Tibial nerve (tissue), 4 donors: Measurements from ENCODE around the gene RNFT2.

Experiments
- CTCF ChIP-seq, 5 experiments: fragments of 200-600 bp in 3 of 5; fragments of 450-650 bp in 2 of 5; sonication (generic) in 3 of 5; IDR thresholded peaks; one replicate each; pipeline ENCODE4 v1.5.1; 2016 to 2019; ENCODE audit warnings: antibody characterized with exemption in 5 of 5, mild to moderate bottlenecking in 3 of 5, moderate library complexity in 2 of 5
- EP300 ChIP-seq, 2 donors: sonication (generic); formaldehyde crosslinking; IDR thresholded peaks; one replicate each; pipeline ENCODE4 v1.6.1; 2017; ENCODE audit warnings: antibody characterized with exemption in 2 of 2, mild to moderate bottlenecking in 1 of 2
- POLR2A ChIP-seq, 2 donors: fragments of 450-650 bp; IDR thresholded peaks; one replicate each; pipeline ENCODE4 v1.6.1; 2017; ENCODE audit warnings: antibody characterized with exemption in 2 of 2, mild to moderate bottlenecking in 2 of 2, moderate library complexity in 2 of 2

GRCh38 chr12:116838365-116838764, 100.2 kb downstream of the RNFT2 start:
- TF ChIP-seq CTCF (IDR thresholded peaks at IDR 0.05) (no peak), POLR2A (IDR thresholded peaks at IDR 0.05) (no peak), EP300 (IDR thresholded peaks at IDR 0.05) (no peak)
